ENCODE results near the gene MAPK8. TPM values are rescaled to one million over a fixed set of nuclear protein-coding genes. Genes with fewer than 3 reads are reported as not detected.

The MAPK8 gene
- polyA plus RNA-seq, 2 of the 4 experiments (the other 2 are of a cell fraction): 29.6 to 71.4 TPM

DNA sequence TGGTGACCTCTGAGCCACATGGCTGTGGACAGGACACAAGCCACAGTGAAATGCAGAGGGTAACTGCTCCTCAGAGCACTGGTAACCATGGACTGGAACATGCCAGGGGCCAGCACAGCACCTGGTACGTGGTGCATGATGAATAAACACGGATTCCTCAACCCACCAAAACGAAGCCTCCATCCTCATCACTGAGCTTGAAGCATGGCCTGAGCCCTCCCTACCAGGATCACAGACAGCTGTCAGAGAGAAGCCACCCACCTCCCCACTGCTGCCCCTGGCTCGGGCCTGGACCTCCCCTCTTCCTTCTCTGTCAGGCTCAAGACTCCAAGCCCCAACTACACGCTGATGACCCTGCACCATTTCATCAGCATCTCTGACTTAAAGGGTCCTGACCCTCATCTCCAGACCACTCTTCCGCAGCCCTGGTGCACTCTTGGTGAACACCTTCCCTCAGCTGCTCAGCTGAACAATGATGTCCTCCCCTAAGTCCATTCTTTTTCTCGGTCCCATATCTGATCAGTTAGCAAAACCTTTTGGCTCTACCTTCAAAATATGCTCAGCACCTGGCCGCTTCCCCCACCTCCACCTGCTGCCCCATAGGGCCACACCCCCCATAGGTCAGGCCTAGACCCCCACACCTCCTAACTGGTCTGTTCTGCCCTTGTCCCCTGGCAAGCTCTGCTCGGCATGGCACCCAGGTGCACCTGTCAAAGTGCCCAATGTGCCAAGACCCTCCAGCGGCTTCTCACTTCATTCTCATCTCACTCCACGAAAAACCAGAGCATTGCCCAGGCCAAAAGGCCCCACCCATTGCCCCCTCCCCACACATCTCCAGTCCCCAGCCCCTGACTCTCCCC lies 141.1 kb downstream of the MAPK8 start:
- H3K4me1 ChIP-seq: no peaks in the 10 kb centered on the region
- H3K4me2 ChIP-seq: no peak overlapping the region
- no peak for ATAC-seq
- H3K9me3 ChIP-seq: no peaks in the 10 kb centered on the region
- 83% methylated on average over 10 of the region's 11 CpGs for WGBS (ENCODE audit: missing lambda C conversion rate)
- CTCF ChIA-PET: interaction anchor here (1.5 to 3.1 kb wide), 3 partner anchors 11 to 209 kb away, joined by 6 to 10 read pairs (median 7); no protein-coding TSS in a partner anchor
- no peak for FAIRE-seq
- no peak for DNase-seq (ENCODE audit: low read depth in 1 of 2, low spot score in 1 of 2)
- H3K27ac ChIP-seq: no peak overlapping the region
- no peak overlapping the region for H3K4me3 ChIP-seq
- POLR2A ChIA-PET: no interaction called here
- TF ChIP-seq MAZ (IDR thresholded peaks at IDR 0.05; ENCODE audit: borderline replicate concordance, low read depth, low read length) (no peak), KDM5A (IDR thresholded peaks at IDR 0.05) (no peak), RFX5 (IDR thresholded peaks at IDR 0.05) (no peak), HDAC2 (IDR thresholded peaks at IDR 0.05) (no peak), EHMT2 (IDR thresholded peaks at IDR 0.05; ENCODE audit: low read depth) (no peak), BHLHE40 (IDR thresholded peaks at IDR 0.05; ENCODE audit: low read depth, low read length) (no peak), SMC3 (IDR thresholded peaks at IDR 0.05) (no peak), HOXA7 (CRISPR knock-in tag; IDR thresholded peaks at IDR 0.05) (no peak), RCOR1 (IDR thresholded peaks at IDR 0.05; ENCODE audit: low read depth, low read length) (no peak), TFCP2L1 (CRISPR knock-in tag; IDR thresholded peaks at IDR 0.05) (no peak), CHD4 (IDR thresholded peaks at IDR 0.05; ENCODE audit: borderline replicate concordance) (no peak), HEYL (CRISPR knock-in tag; IDR thresholded peaks at IDR 0.05) (no peak), KDM1A (IDR thresholded peaks at IDR 0.05; ENCODE audit: low read depth) (no peak)
- TF ChIP-seq, protein P1, sequence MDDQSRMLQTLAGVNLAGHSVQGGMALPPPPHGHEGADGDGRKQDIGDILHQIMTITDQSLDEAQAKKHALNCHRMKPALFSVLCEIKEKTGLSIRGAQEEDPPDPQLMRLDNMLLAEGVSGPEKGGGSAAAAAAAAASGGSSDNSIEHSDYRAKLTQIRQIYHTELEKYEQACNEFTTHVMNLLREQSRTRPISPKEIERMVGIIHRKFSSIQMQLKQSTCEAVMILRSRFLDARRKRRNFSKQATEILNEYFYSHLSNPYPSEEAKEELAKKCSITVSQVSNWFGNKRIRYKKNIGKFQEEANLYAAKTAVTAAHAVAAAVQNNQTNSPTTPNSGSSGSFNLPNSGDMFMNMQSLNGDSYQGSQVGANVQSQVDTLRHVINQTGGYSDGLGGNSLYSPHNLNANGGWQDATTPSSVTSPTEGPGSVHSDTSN (IDR thresholded peaks at IDR 0.05): no peak
- TF ChIP-seq, protein P2, sequence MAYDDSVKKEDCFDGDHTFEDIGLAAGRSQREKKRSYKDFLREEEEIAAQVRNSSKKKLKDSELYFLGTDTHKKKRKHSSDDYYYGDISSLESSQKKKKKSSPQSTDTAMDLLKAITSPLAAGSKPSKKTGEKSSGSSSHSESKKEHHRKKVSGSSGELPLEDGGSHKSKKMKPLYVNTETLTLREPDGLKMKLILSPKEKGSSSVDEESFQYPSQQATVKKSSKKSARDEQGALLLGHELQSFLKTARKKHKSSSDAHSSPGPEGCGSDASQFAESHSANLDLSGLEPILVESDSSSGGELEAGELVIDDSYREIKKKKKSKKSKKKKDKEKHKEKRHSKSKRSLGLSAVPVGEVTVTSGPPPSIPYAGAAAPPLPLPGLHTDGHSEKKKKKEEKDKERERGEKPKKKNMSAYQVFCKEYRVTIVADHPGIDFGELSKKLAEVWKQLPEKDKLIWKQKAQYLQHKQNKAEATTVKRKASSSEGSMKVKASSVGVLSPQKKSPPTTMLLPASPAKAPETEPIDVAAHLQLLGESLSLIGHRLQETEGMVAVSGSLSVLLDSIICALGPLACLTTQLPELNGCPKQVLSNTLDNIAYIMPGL (CRISPR knock-in tag; IDR thresholded peaks at IDR 0.05; ENCODE audit: borderline replicate concordance): no peak

DNA sequence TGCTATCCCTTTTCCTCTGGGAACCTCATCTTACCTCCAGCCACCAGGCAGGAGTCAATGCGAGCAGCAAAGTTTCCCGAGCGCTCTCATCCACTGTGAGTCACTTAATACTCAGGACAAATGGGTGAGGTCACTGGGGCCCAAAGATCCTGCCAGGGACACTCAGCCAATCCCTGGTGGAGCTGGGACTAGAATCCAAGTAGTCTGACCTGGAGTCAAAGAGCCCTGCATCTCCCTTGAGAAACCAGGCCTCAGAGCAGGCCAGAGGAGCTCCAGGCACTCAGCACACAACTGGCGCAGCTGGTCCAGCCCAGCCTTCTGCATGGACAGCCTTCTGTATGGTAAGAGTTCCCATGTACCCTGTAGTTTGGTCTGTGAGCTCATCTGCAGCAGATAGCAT lies 142.3 kb downstream of the MAPK8 start:
- no peak for ATAC-seq
- H3K4me1 ChIP-seq: no peaks in the 10 kb centered on the region
- H3K9me3 ChIP-seq: no peaks in the 10 kb centered on the region
- H3K4me3 ChIP-seq: no peak overlapping the region
- ChIA-PET CTCF (interaction anchor here (0.8 to 1.7 kb wide), 2 partner anchors 13 to 208 kb away, joined by 3 read pairs; no protein-coding TSS in a partner anchor), POLR2A (no interaction called here)
- no peak overlapping the region for H3K27ac ChIP-seq
- FAIRE-seq: no peak
- 71% methylated on average over 4 of the region's 4 CpGs for WGBS (ENCODE audit: missing lambda C conversion rate)
- TF ChIP-seq JUN (IDR thresholded peaks at IDR 0.05) (no peak), NR3C1 (IDR thresholded peaks at IDR 0.05) (no peak), TFCP2L1 (CRISPR knock-in tag; IDR thresholded peaks at IDR 0.05) (no peak), HOXB5 (CRISPR knock-in tag; IDR thresholded peaks at IDR 0.05) (no peak), RAD21 (conservative IDR thresholded peaks at IDR 0.05 in 1 of 2, IDR thresholded peaks at IDR 0.05 in 1 of 2) (no peak), ZFP36 (IDR thresholded peaks at IDR 0.05; ENCODE audit: borderline replicate concordance, partially characterized antibody) (no peak), ZC3H11A (IDR thresholded peaks at IDR 0.05) (no peak), NFE2L2 (conservative IDR thresholded peaks at IDR 0.05; ENCODE audit: low read length) (no peak), RCOR1 (IDR thresholded peaks at IDR 0.05; ENCODE audit: low read depth, low read length) (no peak), TP53 (CRISPR knock-in tag; IDR thresholded peaks at IDR 0.05) (no peak)
- TF ChIP-seq, protein P3, sequence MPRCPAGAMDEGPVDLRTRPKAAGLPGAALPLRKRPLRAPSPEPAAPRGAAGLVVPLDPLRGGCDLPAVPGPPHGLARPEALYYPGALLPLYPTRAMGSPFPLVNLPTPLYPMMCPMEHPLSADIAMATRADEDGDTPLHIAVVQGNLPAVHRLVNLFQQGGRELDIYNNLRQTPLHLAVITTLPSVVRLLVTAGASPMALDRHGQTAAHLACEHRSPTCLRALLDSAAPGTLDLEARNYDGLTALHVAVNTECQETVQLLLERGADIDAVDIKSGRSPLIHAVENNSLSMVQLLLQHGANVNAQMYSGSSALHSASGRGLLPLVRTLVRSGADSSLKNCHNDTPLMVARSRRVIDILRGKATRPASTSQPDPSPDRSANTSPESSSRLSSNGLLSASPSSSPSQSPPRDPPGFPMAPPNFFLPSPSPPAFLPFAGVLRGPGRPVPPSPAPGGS (IDR thresholded peaks at IDR 0.05): no peak
- TF ChIP-seq, protein P4, sequence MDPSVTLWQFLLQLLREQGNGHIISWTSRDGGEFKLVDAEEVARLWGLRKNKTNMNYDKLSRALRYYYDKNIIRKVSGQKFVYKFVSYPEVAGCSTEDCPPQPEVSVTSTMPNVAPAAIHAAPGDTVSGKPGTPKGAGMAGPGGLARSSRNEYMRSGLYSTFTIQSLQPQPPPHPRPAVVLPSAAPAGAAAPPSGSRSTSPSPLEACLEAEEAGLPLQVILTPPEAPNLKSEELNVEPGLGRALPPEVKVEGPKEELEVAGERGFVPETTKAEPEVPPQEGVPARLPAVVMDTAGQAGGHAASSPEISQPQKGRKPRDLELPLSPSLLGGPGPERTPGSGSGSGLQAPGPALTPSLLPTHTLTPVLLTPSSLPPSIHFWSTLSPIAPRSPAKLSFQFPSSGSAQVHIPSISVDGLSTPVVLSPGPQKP (IDR thresholded peaks at IDR 0.05; ENCODE audit: low read depth, low read length): no peak
- TF ChIP-seq, protein P5, sequence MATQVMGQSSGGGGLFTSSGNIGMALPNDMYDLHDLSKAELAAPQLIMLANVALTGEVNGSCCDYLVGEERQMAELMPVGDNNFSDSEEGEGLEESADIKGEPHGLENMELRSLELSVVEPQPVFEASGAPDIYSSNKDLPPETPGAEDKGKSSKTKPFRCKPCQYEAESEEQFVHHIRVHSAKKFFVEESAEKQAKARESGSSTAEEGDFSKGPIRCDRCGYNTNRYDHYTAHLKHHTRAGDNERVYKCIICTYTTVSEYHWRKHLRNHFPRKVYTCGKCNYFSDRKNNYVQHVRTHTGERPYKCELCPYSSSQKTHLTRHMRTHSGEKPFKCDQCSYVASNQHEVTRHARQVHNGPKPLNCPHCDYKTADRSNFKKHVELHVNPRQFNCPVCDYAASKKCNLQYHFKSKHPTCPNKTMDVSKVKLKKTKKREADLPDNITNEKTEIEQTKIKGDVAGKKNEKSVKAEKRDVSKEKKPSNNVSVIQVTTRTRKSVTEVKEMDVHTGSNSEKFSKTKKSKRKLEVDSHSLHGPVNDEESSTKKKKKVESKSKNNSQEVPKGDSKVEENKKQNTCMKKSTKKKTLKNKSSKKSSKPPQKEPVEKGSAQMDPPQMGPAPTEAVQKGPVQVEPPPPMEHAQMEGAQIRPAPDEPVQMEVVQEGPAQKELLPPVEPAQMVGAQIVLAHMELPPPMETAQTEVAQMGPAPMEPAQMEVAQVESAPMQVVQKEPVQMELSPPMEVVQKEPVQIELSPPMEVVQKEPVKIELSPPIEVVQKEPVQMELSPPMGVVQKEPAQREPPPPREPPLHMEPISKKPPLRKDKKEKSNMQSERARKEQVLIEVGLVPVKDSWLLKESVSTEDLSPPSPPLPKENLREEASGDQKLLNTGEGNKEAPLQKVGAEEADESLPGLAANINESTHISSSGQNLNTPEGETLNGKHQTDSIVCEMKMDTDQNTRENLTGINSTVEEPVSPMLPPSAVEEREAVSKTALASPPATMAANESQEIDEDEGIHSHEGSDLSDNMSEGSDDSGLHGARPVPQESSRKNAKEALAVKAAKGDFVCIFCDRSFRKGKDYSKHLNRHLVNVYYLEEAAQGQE (IDR thresholded peaks at IDR 0.05): no peak
- DNase-seq (ENCODE audit: low read depth in 1 of 2, low spot score in 1 of 2): no peak
- no peak overlapping the region for H3K4me2 ChIP-seq

Measured in A549 (cell line).